ENCODE data around the gene NKX2-4. TPM values are rescaled to one million over a fixed set of nuclear protein-coding genes. Genes with fewer than 3 reads are reported as not detected.
A peak's percentile ranks its signal among the peaks of the same experiment; 100 is the strongest.

NKX2-4 gene
- total and polyA plus RNA-seq, 2 of the 4 experiments (the other 2 are of a cell fraction): not detected

DNA sequence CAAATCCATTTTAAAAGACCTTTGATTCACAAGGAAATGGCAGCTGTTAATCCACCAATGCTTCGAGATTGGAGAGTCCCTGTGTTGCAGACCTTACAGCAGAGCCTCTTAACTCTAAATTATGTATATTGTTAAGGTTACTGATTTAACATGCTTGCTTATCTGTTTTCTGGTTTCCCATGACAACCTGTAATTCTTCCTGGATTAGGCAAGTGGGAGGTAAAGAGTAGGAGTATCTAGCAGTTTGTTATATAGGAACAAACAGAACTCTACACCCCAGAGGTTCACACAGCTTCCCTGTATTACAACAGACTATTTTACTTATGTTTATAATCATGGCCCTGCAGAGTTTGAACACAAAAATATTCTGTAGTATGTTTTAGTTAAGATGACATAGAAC lies 39.5 kb downstream of the NKX2-4 start:
- in situ Hi-C loops (cut with MboI; ENCODE audit: low sequenced_read_pairs): no loop called here

More for the DNA sequence above, 39.5 kb downstream of the NKX2-4 start:
- Histone ChIP-seq H2BK5ac (ENCODE audit: low read depth, low read length, poor library complexity, severe bottlenecking) (no peak overlapping the region), H3K4me2 (ENCODE audit: low read depth, low read length) (no peak overlapping the region), H3K18ac (ENCODE audit: low read depth, low read length) (no peak overlapping the region), H4K8ac (ENCODE audit: low read depth in 2 of 2, low read length in 2 of 2) (no peak overlapping the region), H4K91ac (ENCODE audit: insufficient read depth, low read depth, low read length) (no peak overlapping the region), H2BK15ac (ENCODE audit: low read depth, low read length) (no peak overlapping the region), H3K27me3 (ENCODE audit: control insufficient read depth, insufficient read depth, low read length) (no peaks in the 10 kb centered on the region), H3K27ac (ENCODE audit: insufficient read depth, low read length) (no peak overlapping the region), H2BK20ac (ENCODE audit: low read depth, low read length) (no peak overlapping the region), H4K20me1 (ENCODE audit: insufficient read depth, low read length) (peaks cover 4% of the 10 kb centered on the region), H3K4me1 (ENCODE audit: control insufficient read depth, insufficient read depth, low read length) (peaks cover 4% of the 10 kb centered on the region), H3K36me3 (ENCODE audit: control insufficient read depth, insufficient read depth, low read length) (peaks cover 18% of the 10 kb centered on the region), H2BK120ac (ENCODE audit: low read depth, low read length) (no peak overlapping the region), H4K5ac (ENCODE audit: low read depth, low read length) (no peak overlapping the region), H2AFZ (replicated peaks; ENCODE audit: low read length, poor library complexity) (no peak overlapping the region), H3K9me3 (ENCODE audit: control insufficient read depth, insufficient read depth, low read length) (no peaks in the 10 kb centered on the region), H3K9ac (ENCODE audit: low read depth, low read length) (no peak overlapping the region), H3K4me3 (ENCODE audit: insufficient read depth, low read depth, low read length) (no peak overlapping the region), H2AK5ac (ENCODE audit: low read depth, low read length) (no peak overlapping the region), H3K56ac (ENCODE audit: extremely low read depth, insufficient read depth, low read length) (no peak overlapping the region), H2AK9ac (replicated peaks; ENCODE audit: low read depth, low read length, poor library complexity) (no peak overlapping the region), H3K79me1 (ENCODE audit: low read depth in 1 of 2, low read length in 2 of 2) (peaks cover 12 to 25% of the 10 kb centered on the region in 2 experiments), H3K4ac (ENCODE audit: low read depth, low read length) (no peak overlapping the region), H3K9me1 (ENCODE audit: insufficient read depth, low read length) (peaks cover 9% of the 10 kb centered on the region), H3K23ac (ENCODE audit: low read depth, low read length) (no peak overlapping the region), H3K14ac (replicated peaks; ENCODE audit: low read depth, low read length) (no peak overlapping the region)
- ATAC-seq (ENCODE audit: low read depth) (no peak), DNase-seq (peak; percentile 12)
- dilution Hi-C loops (cut with HindIII; ENCODE audit: low sequenced_read_pairs, unreplicated experiment) (no loop called here), intact Hi-C loops (cut with micrococcal nuclease) (no loop called here)
- TF ChIP-seq MAZ (IDR thresholded peaks at IDR 0.05; ENCODE audit: borderline replicate concordance, low read depth, low read length) (no peak), RCOR1 (IDR thresholded peaks at IDR 0.05; ENCODE audit: insufficient replicate concordance, low read length) (no peak), MXI1 (IDR thresholded peaks at IDR 0.05; ENCODE audit: borderline replicate concordance, low read depth, low read length) (no peak), BHLHE40 (IDR thresholded peaks at IDR 0.05; ENCODE audit: low read depth, low read length) (no peak), RAD21 (IDR thresholded peaks at IDR 0.05; ENCODE audit: low read length) (no peak), CEBPB (IDR thresholded peaks at IDR 0.05; ENCODE audit: low read depth, low read length) (no peak), NFE2L2 (IDR thresholded peaks at IDR 0.05; ENCODE audit: low read depth, low read length) (no peak), POLR2A (IDR thresholded peaks at IDR 0.05; ENCODE audit: low read depth, low read length) (no peak), CHD1 (IDR thresholded peaks at IDR 0.05; ENCODE audit: low read depth, low read length) (no peak)
- TF ChIP-seq, protein P1, sequence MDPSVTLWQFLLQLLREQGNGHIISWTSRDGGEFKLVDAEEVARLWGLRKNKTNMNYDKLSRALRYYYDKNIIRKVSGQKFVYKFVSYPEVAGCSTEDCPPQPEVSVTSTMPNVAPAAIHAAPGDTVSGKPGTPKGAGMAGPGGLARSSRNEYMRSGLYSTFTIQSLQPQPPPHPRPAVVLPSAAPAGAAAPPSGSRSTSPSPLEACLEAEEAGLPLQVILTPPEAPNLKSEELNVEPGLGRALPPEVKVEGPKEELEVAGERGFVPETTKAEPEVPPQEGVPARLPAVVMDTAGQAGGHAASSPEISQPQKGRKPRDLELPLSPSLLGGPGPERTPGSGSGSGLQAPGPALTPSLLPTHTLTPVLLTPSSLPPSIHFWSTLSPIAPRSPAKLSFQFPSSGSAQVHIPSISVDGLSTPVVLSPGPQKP (IDR thresholded peaks at IDR 0.05; ENCODE audit: borderline replicate concordance, low read depth, low read length): no peak
- TF ChIP-seq, protein P2, sequence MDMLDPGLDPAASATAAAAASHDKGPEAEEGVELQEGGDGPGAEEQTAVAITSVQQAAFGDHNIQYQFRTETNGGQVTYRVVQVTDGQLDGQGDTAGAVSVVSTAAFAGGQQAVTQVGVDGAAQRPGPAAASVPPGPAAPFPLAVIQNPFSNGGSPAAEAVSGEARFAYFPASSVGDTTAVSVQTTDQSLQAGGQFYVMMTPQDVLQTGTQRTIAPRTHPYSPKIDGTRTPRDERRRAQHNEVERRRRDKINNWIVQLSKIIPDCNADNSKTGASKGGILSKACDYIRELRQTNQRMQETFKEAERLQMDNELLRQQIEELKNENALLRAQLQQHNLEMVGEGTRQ (IDR thresholded peaks at IDR 0.05; ENCODE audit: low read depth, low read length): no peak
- CTCF ChIA-PET: no interaction called here
- BruUV-seq (replicated peaks): no TSS peak
- POLR2A ChIA-PET (ENCODE audit: unreplicated experiment): no interaction called here
- no CpG with 5 or more reads among the region's 1 CpG for WGBS, 2 experiments (ENCODE audit: extremely low coverage in 2 of 2, insufficient read length in 1 of 2)

Data from IMR-90 (cell line).